ENCODE results near the gene NLRP8. TPM values are rescaled to one million over a fixed set of nuclear protein-coding genes. Genes with fewer than 3 reads are reported as not detected.

NLRP8 gene
- total and polyA plus RNA-seq, 10 of the 15 experiments (the other 5 are each of a cell fraction or from before 2014, with no cell fraction given), result 0.04 TPM; not detected in 9

DNA sequence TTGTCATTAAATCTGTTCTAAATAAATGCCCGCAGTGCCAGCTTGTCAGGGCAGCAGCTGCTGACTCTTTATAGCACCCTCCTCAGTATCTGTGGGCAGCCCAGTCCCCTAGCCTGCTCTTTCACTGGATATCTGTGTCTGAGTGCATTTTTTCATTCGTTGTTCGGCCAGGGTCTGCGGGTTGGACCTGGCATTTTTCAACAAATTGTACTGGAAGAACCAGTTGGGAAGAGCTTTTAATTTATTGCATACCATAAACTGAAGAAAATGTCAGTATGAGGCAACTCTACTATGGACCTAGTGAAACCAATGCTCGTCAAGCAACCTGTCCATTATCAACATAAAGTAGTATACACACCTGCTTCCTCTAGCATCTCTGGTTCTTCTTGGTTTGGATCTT lies 24.1 kb upstream of the NLRP8 start:
- ChIA-PET RAD21 (ENCODE audit: unreplicated experiment) (no interaction called here), CTCF (no interaction called here), SMC1A (ENCODE audit: uncharacterized antibody, unreplicated experiment) (no interaction called here), POLR2A (no interaction called here)
- Histone ChIP-seq H3K79me2 (ENCODE audit: control insufficient read depth, insufficient read depth, low read length) (no peaks in the 10 kb centered on the region), H3K27me3 (replicated peaks in 1 of 2; ENCODE audit: control insufficient read depth in 2 of 2, insufficient read depth in 2 of 2, low read length in 1 of 2) (no peaks in the 10 kb centered on the region), H4K20me1 (ENCODE audit: control insufficient read depth, insufficient read depth) (no peaks in the 10 kb centered on the region), H3K4me3 (no peak overlapping the region), H3K9me3 (replicated peaks; ENCODE audit: control insufficient read depth, insufficient read depth, low read length) (no peaks in the 10 kb centered on the region; the same call in 2 of the 3 replicates), H3K36me3 (ENCODE audit: control insufficient read depth in 2 of 2, insufficient read depth in 2 of 2, low read length in 1 of 2) (no peaks in the 10 kb centered on the region), H3K4me1 (ENCODE audit: control insufficient read depth, insufficient read depth, low read length) (no peaks in the 10 kb centered on the region), H3K4me2 (ENCODE audit: control insufficient read depth, insufficient read depth) (no peak overlapping the region), H3K27ac (ENCODE audit: control insufficient read depth, insufficient read depth) (no peak overlapping the region), H3K9ac (ENCODE audit: control insufficient read depth, insufficient read depth, low read length) (no peak overlapping the region), H2AFZ (ENCODE audit: control insufficient read depth, low read depth, low read length) (no peak overlapping the region)
- BruUV-seq (replicated peaks), result no TSS peak
- intact Hi-C loops (cut with micrococcal nuclease; ENCODE audit: unreplicated experiment) (no loop called here), in situ Hi-C loops (cut with MboI) (no loop called here)
- 9% methylated on average over 5 of the region's 5 CpGs for WGBS (ENCODE audit: insufficient coverage, insufficient replicate concordance, low lambda C conversion rate, missing lambda C conversion rate)
- ATAC-seq (no peak), FAIRE-seq (no peak), DNase-seq (ENCODE audit: low read depth, low spot score) (no peak)
- TF ChIP-seq GATAD2B (conservative IDR thresholded peaks at IDR 0.05; ENCODE audit: low read depth) (no peak), ATF7 (IDR thresholded peaks at IDR 0.05; ENCODE audit: low read depth) (no peak), E2F4 (IDR thresholded peaks at IDR 0.05; ENCODE audit: low read depth, low read length) (no peak), JUNB (IDR thresholded peaks at IDR 0.05) (no peak), NR2C2 (IDR thresholded peaks at IDR 0.05; ENCODE audit: borderline replicate concordance, control insufficient read depth, insufficient read length, low read depth) (no peak), WRNIP1 (IDR thresholded peaks at IDR 0.05; ENCODE audit: borderline replicate concordance, low read depth, low read length) (no peak), ASH2L (IDR thresholded peaks at IDR 0.05; ENCODE audit: borderline replicate concordance, low read depth) (no peak), HDAC2 (IDR thresholded peaks at IDR 0.05) (no peak)
- TF ChIP-seq, protein P1, sequence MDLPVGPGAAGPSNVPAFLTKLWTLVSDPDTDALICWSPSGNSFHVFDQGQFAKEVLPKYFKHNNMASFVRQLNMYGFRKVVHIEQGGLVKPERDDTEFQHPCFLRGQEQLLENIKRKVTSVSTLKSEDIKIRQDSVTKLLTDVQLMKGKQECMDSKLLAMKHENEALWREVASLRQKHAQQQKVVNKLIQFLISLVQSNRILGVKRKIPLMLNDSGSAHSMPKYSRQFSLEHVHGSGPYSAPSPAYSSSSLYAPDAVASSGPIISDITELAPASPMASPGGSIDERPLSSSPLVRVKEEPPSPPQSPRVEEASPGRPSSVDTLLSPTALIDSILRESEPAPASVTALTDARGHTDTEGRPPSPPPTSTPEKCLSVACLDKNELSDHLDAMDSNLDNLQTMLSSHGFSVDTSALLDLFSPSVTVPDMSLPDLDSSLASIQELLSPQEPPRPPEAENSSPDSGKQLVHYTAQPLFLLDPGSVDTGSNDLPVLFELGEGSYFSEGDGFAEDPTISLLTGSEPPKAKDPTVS (IDR thresholded peaks at IDR 0.05; ENCODE audit: low read depth, low read length), result no peak
- TF ChIP-seq, protein P2, sequence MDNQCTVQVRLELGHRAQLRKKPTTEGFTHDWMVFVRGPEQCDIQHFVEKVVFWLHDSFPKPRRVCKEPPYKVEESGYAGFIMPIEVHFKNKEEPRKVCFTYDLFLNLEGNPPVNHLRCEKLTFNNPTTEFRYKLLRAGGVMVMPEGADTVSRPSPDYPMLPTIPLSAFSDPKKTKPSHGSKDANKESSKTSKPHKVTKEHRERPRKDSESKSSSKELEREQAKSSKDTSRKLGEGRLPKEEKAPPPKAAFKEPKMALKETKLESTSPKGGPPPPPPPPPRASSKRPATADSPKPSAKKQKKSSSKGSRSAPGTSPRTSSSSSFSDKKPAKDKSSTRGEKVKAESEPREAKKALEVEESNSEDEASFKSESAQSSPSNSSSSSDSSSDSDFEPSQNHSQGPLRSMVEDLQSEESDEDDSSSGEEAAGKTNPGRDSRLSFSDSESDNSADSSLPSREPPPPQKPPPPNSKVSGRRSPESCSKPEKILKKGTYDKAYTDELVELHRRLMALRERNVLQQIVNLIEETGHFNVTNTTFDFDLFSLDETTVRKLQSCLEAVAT (IDR thresholded peaks at IDR 0.05), result no peak
